NAMALWA (cell line): ENCODE data around the gene PPP2R1B.

ENCODE experiments used
- DNase-seq: peaks from one replicate; pipeline ENCODE4 v3.0.0-alpha.2; 2015; ENCODE audit warnings: low spot score

PPP2R1B gene

GRCh38 chr11:111693224-111693937, 72.8 kb downstream of the PPP2R1B start:
- DNase-seq: no peak

DNA sequence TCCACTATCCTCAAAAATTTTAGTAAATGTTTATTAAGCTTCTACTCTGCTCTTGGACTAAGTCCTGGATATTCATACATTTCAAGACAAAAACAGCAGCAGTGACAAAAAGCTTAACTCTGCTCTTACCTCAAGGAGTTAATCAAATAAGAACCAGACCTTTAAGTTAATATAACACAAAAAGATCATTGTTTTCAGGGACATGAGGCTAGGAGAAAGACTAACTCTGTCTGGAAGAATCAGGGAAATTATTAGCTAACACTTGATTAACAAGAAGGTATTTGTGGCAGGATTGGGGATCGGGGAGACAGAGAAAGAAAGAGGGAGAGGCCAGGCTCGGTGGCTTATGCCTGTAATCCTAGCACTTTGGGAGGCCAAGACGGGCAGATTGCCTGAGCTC, 74.4 kb downstream of the PPP2R1B start:
- DNase-seq: no peak

GRCh38 chr11:111691176-111691575, 75.0 kb downstream of the PPP2R1B start:
- DNase-seq: no peak

DNA sequence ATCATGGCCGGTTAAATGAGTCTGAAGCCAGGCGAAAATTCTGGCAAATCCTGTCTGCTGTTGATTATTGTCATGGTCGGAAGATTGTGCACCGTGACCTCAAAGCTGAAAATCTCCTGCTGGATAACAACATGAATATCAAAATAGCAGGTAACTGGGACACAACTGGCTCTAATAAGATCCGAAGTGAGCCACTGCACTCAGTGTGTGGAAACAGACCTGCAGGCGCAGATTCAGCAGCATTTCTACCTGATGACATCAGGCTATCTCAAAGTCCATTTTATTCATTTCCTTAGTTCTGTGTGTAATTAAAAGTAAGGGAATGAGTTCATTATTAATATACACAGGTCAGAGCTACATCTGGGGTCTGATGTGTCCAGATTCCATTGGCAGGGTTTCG, 78.2 kb downstream of the PPP2R1B start:
- DNase-seq: no peak

DNA sequence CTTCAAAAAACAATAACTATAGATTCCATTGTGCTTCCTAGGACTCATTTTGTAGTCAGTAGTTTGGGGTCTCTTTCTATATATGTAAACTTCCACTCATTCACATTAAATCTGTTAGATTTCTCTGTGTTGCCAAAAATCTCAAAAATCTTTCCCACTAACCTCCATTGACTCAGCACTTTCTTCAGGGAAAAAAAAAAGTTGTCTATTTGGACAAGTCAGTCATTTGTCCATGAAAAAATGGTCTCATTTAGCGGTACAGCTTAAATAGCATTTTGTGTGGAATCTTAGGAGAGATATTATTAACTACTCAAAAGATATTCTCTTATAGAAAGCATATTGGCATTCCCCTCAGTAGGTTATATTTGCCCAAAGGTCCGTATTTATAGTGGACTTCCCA, 81.9 kb downstream of the PPP2R1B start:
- no peak for DNase-seq

DNA sequence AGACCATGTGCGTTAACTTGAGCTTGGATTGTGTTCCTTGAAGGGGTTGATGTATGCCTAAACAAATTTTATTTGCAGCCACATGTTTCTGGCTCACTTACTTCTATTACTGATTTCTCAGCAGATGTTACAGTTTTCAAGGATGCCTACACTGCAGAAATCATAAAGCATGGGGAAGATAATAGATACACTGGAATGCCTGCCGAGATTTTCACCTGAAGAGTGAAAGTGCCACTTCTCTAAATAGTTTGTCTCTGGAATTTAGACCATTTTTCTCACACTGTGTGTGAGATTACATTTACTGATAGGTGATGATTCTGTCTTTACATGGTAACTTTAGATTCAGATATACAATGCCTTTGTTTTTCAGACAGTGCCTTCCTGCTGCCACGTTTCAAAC, 82.4 kb downstream of the PPP2R1B start:
- DNase-seq: no peak

GRCh38 chr11:111680486-111681175, 85.6 kb downstream of the PPP2R1B start:
- no peak for DNase-seq
